ENCODE results near the gene MRPL39.
A peak's percentile ranks its signal among the peaks of the same experiment; 100 is the strongest.

Gene MRPL39

GRCh38 chr21:25565272-25566211 is 41.7 kb downstream of the MRPL39 start:
- Histone ChIP-seq H2AK5ac (ENCODE audit: low read length) (no peak overlapping the region), H2BK15ac (replicated peaks; ENCODE audit: low read depth) (no peak overlapping the region), H3K18ac (ENCODE audit: low read length) (no peak overlapping the region), H3K79me1 (ENCODE audit: low read length) (no peaks in the 10 kb centered on the region), H3K9ac (ENCODE audit: low read length) (no peak overlapping the region), H2BK120ac (ENCODE audit: low read depth, low read length) (no peak overlapping the region), H4K5ac (ENCODE audit: low read length) (no peak overlapping the region), H2BK5ac (ENCODE audit: low read length) (no peak overlapping the region), H3K56ac (ENCODE audit: low read length) (no peak overlapping the region), H3K36me3 (ENCODE audit: control insufficient read depth, insufficient read depth, low read length) (no peaks in the 10 kb centered on the region), H3K4me3 (ENCODE audit: low read length) (no peak overlapping the region), H3K4ac (ENCODE audit: low read depth, low read length) (no peak overlapping the region), H4K8ac (ENCODE audit: low read depth, low read length) (no peak overlapping the region), H3K79me2 (ENCODE audit: control insufficient read depth, insufficient read depth, low read length) (no peaks in the 10 kb centered on the region), H3K4me2 (ENCODE audit: low read length) (no peak overlapping the region), H3K23ac (ENCODE audit: low read length) (no peak overlapping the region), H3K27ac (ENCODE audit: low read depth, low read length) (no peak overlapping the region), H3K4me1 (ENCODE audit: control insufficient read depth, low read depth, low read length) (no peaks in the 10 kb centered on the region), H3K27me3 (ENCODE audit: insufficient read depth, low read length, poor library complexity) (no peaks in the 10 kb centered on the region)
- DNase-seq: no peak
- WGBS (ENCODE audit: extremely low coverage, insufficient coverage, low lambda C conversion rate): no CpG with 5 or more reads among the region's 3 CpGs

DNA sequence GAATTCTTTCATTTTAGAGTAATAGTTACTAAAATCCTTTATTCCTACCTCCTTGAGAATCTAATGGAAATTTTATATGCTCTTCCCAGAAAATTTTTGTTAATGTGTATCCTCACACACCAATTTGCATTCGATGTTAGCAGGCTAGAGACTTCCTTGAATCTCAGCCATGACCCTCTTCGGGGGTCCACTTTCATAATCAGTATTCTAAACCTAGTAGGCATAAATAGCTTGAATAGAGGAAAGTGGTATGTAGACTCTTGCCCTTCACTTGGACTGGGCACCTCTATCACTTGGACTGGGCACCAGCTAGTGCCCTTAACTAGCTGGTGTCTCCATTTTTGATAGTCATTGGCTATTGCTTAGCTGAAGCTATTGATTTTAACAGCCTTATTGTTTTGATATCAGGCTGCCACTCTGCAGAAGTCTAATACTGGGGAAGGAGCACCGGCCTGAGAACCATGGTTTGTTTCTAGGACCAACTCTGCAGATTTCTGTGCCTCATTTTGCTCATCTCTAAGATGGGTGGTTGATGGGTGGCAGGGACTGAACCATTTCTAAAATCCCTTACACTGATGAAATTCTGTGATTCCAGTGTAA is 42.8 kb downstream of the MRPL39 start:
- H3K27ac ChIP-seq (ENCODE audit: low read depth, low read length): no peak overlapping the region
- no peak overlapping the region for H3K18ac ChIP-seq (ENCODE audit: low read length)
- H3K56ac ChIP-seq (ENCODE audit: low read length): no peak overlapping the region
- H3K23ac ChIP-seq (ENCODE audit: low read length): no peak overlapping the region
- H3K9ac ChIP-seq (ENCODE audit: low read length): no peak overlapping the region
- H3K36me3 ChIP-seq (ENCODE audit: control insufficient read depth, insufficient read depth, low read length): no peaks in the 10 kb centered on the region
- H3K4me3 ChIP-seq (ENCODE audit: low read length): no peak overlapping the region
- no peak overlapping the region for H2BK5ac ChIP-seq (ENCODE audit: low read length)
- no CpG with 5 or more reads among the region's 3 CpGs for WGBS (ENCODE audit: extremely low coverage, insufficient coverage, low lambda C conversion rate)
- H4K8ac ChIP-seq (ENCODE audit: low read depth, low read length): no peak overlapping the region
- no peak overlapping the region for H3K4ac ChIP-seq (ENCODE audit: low read depth, low read length)
- no peaks in the 10 kb centered on the region for H3K79me1 ChIP-seq (ENCODE audit: low read length)
- H2BK15ac ChIP-seq (replicated peaks; ENCODE audit: low read depth): no peak overlapping the region
- H4K5ac ChIP-seq (ENCODE audit: low read length): no peak overlapping the region
- H2AK5ac ChIP-seq (ENCODE audit: low read length): no peak overlapping the region
- no peak for DNase-seq
- H3K4me1 ChIP-seq (ENCODE audit: control insufficient read depth, low read depth, low read length): no peaks in the 10 kb centered on the region
- H3K79me2 ChIP-seq (ENCODE audit: control insufficient read depth, insufficient read depth, low read length): no peaks in the 10 kb centered on the region
- no peak overlapping the region for H3K4me2 ChIP-seq (ENCODE audit: low read length)
- H3K27me3 ChIP-seq (ENCODE audit: insufficient read depth, low read length, poor library complexity): no peaks in the 10 kb centered on the region
- H2BK120ac ChIP-seq (ENCODE audit: low read depth, low read length): no peak overlapping the region

GRCh38 chr21:25563361-25564116 is 43.7 kb downstream of the MRPL39 start:
- WGBS (ENCODE audit: extremely low coverage, insufficient coverage, low lambda C conversion rate): no CpG with 5 or more reads among the region's 3 CpGs

DNA sequence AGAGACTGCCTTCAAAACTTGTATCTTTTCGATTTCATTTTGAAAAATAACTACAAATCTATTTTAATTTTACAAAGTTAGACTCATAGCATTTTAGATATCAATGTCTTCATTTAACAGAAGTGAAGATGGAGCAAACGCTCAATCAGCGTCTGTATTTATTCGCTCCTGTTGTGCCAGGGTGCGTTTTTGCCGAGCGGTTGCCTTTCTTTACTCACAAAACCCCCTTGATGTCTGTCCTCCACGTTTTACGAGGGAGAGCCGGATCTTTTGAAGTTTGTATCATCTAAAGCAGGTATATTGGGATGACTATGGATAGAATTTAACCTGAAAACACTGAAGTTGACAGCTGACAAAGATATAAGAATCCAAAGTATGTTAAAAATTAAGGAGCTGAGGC is 44.6 kb downstream of the MRPL39 start:
- H3K4me3 ChIP-seq (ENCODE audit: low read length): no peak overlapping the region
- no peak overlapping the region for H2BK15ac ChIP-seq (replicated peaks; ENCODE audit: low read depth)
- no peak overlapping the region for H3K27ac ChIP-seq (ENCODE audit: low read depth, low read length)
- no peak overlapping the region for H3K9ac ChIP-seq (ENCODE audit: low read length)
- peak overlapping the region; percentile 4 for H3K18ac ChIP-seq (ENCODE audit: low read length)
- no peaks in the 10 kb centered on the region for H3K79me1 ChIP-seq (ENCODE audit: low read length)
- peak overlapping the region; percentile 93 for H3K56ac ChIP-seq (ENCODE audit: low read length)
- no peak for DNase-seq
- H3K79me2 ChIP-seq (ENCODE audit: control insufficient read depth, insufficient read depth, low read length): no peaks in the 10 kb centered on the region
- no peak overlapping the region for H4K5ac ChIP-seq (ENCODE audit: low read length)
- no peak overlapping the region for H4K8ac ChIP-seq (ENCODE audit: low read depth, low read length)
- H3K4ac ChIP-seq (ENCODE audit: low read depth, low read length): no peak overlapping the region
- H3K27me3 ChIP-seq (ENCODE audit: insufficient read depth, low read length, poor library complexity): no peaks in the 10 kb centered on the region
- H3K36me3 ChIP-seq (ENCODE audit: control insufficient read depth, insufficient read depth, low read length): no peaks in the 10 kb centered on the region
- peak overlapping the region; percentile 79 for H3K4me2 ChIP-seq (ENCODE audit: low read length)
- no CpG with 5 or more reads among the region's 10 CpGs for WGBS (ENCODE audit: extremely low coverage, insufficient coverage, low lambda C conversion rate)
- H2BK120ac ChIP-seq (ENCODE audit: low read depth, low read length): no peak overlapping the region
- no peak overlapping the region for H2BK5ac ChIP-seq (ENCODE audit: low read length)
- H2AK5ac ChIP-seq (ENCODE audit: low read length): no peak overlapping the region
- no peak overlapping the region for H3K23ac ChIP-seq (ENCODE audit: low read length)
- H3K4me1 ChIP-seq (ENCODE audit: control insufficient read depth, low read depth, low read length): no peaks in the 10 kb centered on the region

More at GRCh38 chr21:25563361-25564116, 43.7 kb downstream of the MRPL39 start:
- Histone ChIP-seq H2BK5ac (ENCODE audit: low read length) (no peak overlapping the region), H2BK15ac (replicated peaks; ENCODE audit: low read depth) (no peak overlapping the region), H2BK120ac (ENCODE audit: low read depth, low read length) (no peak overlapping the region), H3K56ac (ENCODE audit: low read length) (no peak overlapping the region), H3K23ac (ENCODE audit: low read length) (no peak overlapping the region), H4K8ac (ENCODE audit: low read depth, low read length) (no peak overlapping the region), H3K79me1 (ENCODE audit: low read length) (no peaks in the 10 kb centered on the region), H3K4me2 (ENCODE audit: low read length) (no peak overlapping the region), H3K4ac (ENCODE audit: low read depth, low read length) (no peak overlapping the region), H3K36me3 (ENCODE audit: control insufficient read depth, insufficient read depth, low read length) (no peaks in the 10 kb centered on the region), H3K18ac (ENCODE audit: low read length) (no peak overlapping the region), H3K79me2 (ENCODE audit: control insufficient read depth, insufficient read depth, low read length) (no peaks in the 10 kb centered on the region), H4K5ac (ENCODE audit: low read length) (no peak overlapping the region), H3K4me1 (ENCODE audit: control insufficient read depth, low read depth, low read length) (no peaks in the 10 kb centered on the region), H3K27ac (ENCODE audit: low read depth, low read length) (no peak overlapping the region), H3K27me3 (ENCODE audit: insufficient read depth, low read length, poor library complexity) (no peaks in the 10 kb centered on the region), H3K4me3 (ENCODE audit: low read length) (no peak overlapping the region), H2AK5ac (ENCODE audit: low read length) (no peak overlapping the region), H3K9ac (ENCODE audit: low read length) (no peak overlapping the region)
- DNase-seq: no peak

DNA sequence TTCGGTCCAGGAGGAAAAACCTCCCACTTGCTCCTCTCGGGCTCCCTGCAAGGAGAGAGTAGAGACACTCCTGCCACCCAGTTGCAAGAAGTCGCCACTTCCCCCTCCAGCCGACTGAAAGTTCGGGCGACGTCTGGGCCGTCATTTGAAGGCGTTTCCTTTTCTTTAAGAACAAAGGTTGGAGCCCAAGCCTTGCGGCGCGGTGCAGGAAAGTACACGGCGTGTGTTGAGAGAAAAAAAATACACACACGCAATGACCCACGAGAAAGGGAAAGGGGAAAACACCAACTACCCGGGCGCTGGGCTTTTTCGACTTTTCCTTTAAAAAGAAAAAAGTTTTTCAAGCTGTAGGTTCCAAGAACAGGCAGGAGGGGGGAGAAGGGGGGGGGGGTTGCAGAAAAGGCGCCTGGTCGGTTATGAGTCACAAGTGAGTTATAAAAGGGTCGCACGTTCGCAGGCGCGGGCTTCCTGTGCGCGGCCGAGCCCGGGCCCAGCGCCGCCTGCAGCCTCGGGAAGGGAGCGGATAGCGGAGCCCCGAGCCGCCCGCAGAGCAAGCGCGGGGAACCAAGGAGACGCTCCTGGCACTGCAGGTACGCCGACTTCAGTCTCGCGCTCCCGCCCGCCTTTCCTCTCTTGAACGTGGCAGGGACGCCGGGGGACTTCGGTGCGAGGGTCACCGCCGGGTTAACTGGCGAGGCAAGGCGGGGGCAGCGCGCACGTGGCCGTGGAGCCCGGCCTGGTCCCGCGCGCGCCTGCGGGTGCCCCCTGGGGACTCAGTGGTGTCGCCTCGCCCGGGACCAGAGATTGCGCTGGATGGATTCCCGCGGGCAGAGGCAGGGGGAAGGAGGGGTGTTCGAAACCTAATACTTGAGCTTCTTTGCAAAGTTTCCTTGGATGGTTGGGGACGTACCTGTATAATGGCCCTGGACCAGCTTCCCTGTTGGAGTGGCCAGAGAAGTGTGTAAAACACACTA is 45.3 kb downstream of the MRPL39 start:
- no peaks in the 10 kb centered on the region for H3K79me2 ChIP-seq (ENCODE audit: control insufficient read depth, insufficient read depth, low read length)
- H3K9ac ChIP-seq (ENCODE audit: low read length): peak overlapping the region; percentile 64
- no peak overlapping the region for H2BK15ac ChIP-seq (replicated peaks; ENCODE audit: low read depth)
- H3K4me3 ChIP-seq (ENCODE audit: low read length): peak overlapping the region; percentile 28
- H3K4me2 ChIP-seq (ENCODE audit: low read length): peak overlapping the region; percentile 79
- H2AK5ac ChIP-seq (ENCODE audit: low read length): no peak overlapping the region
- peak; percentile 77 for DNase-seq
- WGBS (ENCODE audit: extremely low coverage, insufficient coverage, low lambda C conversion rate): no CpG with 5 or more reads among the region's 74 CpGs
- H2BK120ac ChIP-seq (ENCODE audit: low read depth, low read length): no peak overlapping the region
- H3K79me1 ChIP-seq (ENCODE audit: low read length): no peaks in the 10 kb centered on the region
- H4K5ac ChIP-seq (ENCODE audit: low read length): no peak overlapping the region
- H3K23ac ChIP-seq (ENCODE audit: low read length): no peak overlapping the region
- H3K4ac ChIP-seq (ENCODE audit: low read depth, low read length): peak overlapping the region; percentile 44
- no peak overlapping the region for H2BK5ac ChIP-seq (ENCODE audit: low read length)
- H3K27me3 ChIP-seq (ENCODE audit: insufficient read depth, low read length, poor library complexity): no peaks in the 10 kb centered on the region
- no peaks in the 10 kb centered on the region for H3K4me1 ChIP-seq (ENCODE audit: control insufficient read depth, low read depth, low read length)
- H3K27ac ChIP-seq (ENCODE audit: low read depth, low read length): no peak overlapping the region
- peak overlapping the region; percentile 93 for H3K56ac ChIP-seq (ENCODE audit: low read length)
- H3K36me3 ChIP-seq (ENCODE audit: control insufficient read depth, insufficient read depth, low read length): no peaks in the 10 kb centered on the region
- peak overlapping the region; percentile 46 for H3K18ac ChIP-seq (ENCODE audit: low read length)
- H4K8ac ChIP-seq (ENCODE audit: low read depth, low read length): peak overlapping the region; percentile 68

All from mesendoderm (in vitro differentiated cells).